HG02678 (cell line): Measurements from ENCODE around the gene HINT3.
"Not testable (repeated sequence)": the region's sequence is repeated elsewhere in the genome, so short reads cannot be mapped to it uniquely, and the experiment has no call there.

Experiments used
- ATAC-seq: cut with Tn5 transposase; IDR thresholded peaks from one replicate; pipeline ENCODE4 v1.9.1; 2021; ENCODE audit warnings: mild to moderate bottlenecking, moderate library complexity; ENCODE audit not compliant: unreplicated experiment

HINT3 gene

GRCh38 chr6:125956506-125957390, at the start of gene HINT3:
HINT3 (plus strand) TSS chr6:125956770; CDS start chr6:125956978, 208 bp downstream.
- ATAC-seq: peak; percentile 94

- ATAC-seq: peak; percentile 99
Observed at GRCh38 chr6:125910527-125910926, 46.0 kb upstream of the HINT3 start.

GRCh38 chr6:125911051-125911451, 45.5 kb upstream of the HINT3 start:
- not testable (repeated sequence) for ATAC-seq

- ATAC-seq: not testable (repeated sequence)
Observed at GRCh38 chr6:125912430-125912829, 44.1 kb upstream of the HINT3 start.

GRCh38 chr6:125913145-125913544, 43.4 kb upstream of the HINT3 start:
- no peak for ATAC-seq

- no peak for ATAC-seq
Observed at GRCh38 chr6:125913864-125914351, 42.7 kb upstream of the HINT3 start.

GRCh38 chr6:125918230-125918629, 38.3 kb upstream of the HINT3 start:
- no peak for ATAC-seq

GRCh38 chr6:125918681-125919566, 37.6 kb upstream of the HINT3 start:
- peak; percentile 96 for ATAC-seq

- no peak for ATAC-seq
Observed at GRCh38 chr6:125919618-125920017, 37.0 kb upstream of the HINT3 start.

GRCh38 chr6:125922322-125922860, 34.2 kb upstream of the HINT3 start:
- no peak for ATAC-seq

- no peak for ATAC-seq
Observed at GRCh38 chr6:125923366-125923877, 33.1 kb upstream of the HINT3 start.

- ATAC-seq: no peak
Observed at GRCh38 chr6:125924169-125924568, 32.4 kb upstream of the HINT3 start.

- no peak for ATAC-seq
Observed at GRCh38 chr6:125924697-125925358, 31.7 kb upstream of the HINT3 start.

GRCh38 chr6:125926711-125927110, 29.9 kb upstream of the HINT3 start:
- no peak for ATAC-seq

- no peak for ATAC-seq
Observed at GRCh38 chr6:125927761-125928160, 28.8 kb upstream of the HINT3 start.

- ATAC-seq: no peak
Observed at GRCh38 chr6:125930765-125931418, 25.7 kb upstream of the HINT3 start.

GRCh38 chr6:125931733-125932450, 24.7 kb upstream of the HINT3 start:
- peak; percentile 85 for ATAC-seq

- ATAC-seq: peak; percentile 16
Observed at GRCh38 chr6:125932451-125932795, 24.1 kb upstream of the HINT3 start.

GRCh38 chr6:125935520-125935919, 21.1 kb upstream of the HINT3 start:
- ATAC-seq: not testable (repeated sequence)
